Esophagus muscularis mucosa (tissue), 4 donors: ENCODE data around the gene SORBS1. TPM values are rescaled to one million over a fixed set of nuclear protein-coding genes. Genes with fewer than 3 reads are reported as not detected.

Experiments
- DNase-seq: peaks from one replicate; pipeline ENCODE4 v3.0.0-alpha.2; 2017; ENCODE audit errors: extremely low spot score
- H3K27ac ChIP-seq, 4 donors: fragments of 200-600 bp; sonication (generic); replicated peaks in 1 of 4; 1 replicate in 3 of 4; 2 replicates in 1 of 4; pipeline ENCODE4 v1.5.1; 2016 to 2019; ENCODE audit warnings: mild to moderate bottlenecking in 1 of 4
- H3K27me3 ChIP-seq, 4 donors: fragments of 200-600 bp; sonication (generic); one replicate each; pipeline versions ENCODE4 v1.5.1 to v1.6.0; 2016 to 2019
- H3K36me3 ChIP-seq, 4 donors: fragments of 200-600 bp; sonication (generic); one replicate each; pipeline ENCODE4 v1.5.1; 2016 to 2019
- H3K4me1 ChIP-seq, 4 donors: fragments of 200-600 bp; sonication (generic); one replicate each; pipeline ENCODE4 v1.5.1; 2016 to 2019
- H3K4me3 ChIP-seq, 4 donors: fragments of 200-600 bp; sonication (generic); 1 replicate in 2 of 4; 2 replicates in 2 of 4; pipeline ENCODE4 v1.5.1; 2016 to 2019; ENCODE audit warnings: mild to moderate bottlenecking in 4 of 4, moderate library complexity in 1 of 4
- H3K9me3 ChIP-seq, 4 donors: fragments of 200-600 bp; sonication (generic); 1 replicate in 3 of 4; 2 replicates in 1 of 4; pipeline ENCODE4 v1.5.1; 2016 to 2019
- CTCF ChIP-seq, 3 experiments: fragments of 200-600 bp in 2 of 3; fragments of 450-650 bp in 1 of 3; sonication (generic) in 2 of 3; IDR thresholded peaks; one replicate each; pipeline ENCODE4 v1.5.1; 2017 to 2019; ENCODE audit warnings: antibody characterized with exemption in 3 of 3, mild to moderate bottlenecking in 2 of 3, moderate library complexity in 1 of 3
- EP300 ChIP-seq: sonication (generic); formaldehyde crosslinking; IDR thresholded peaks from one replicate; pipeline ENCODE4 v1.6.1; 2017; ENCODE audit warnings: antibody characterized with exemption
- POLR2A ChIP-seq: fragments of 450-650 bp; IDR thresholded peaks from one replicate; pipeline ENCODE4 v1.6.1; 2017; ENCODE audit warnings: antibody characterized with exemption, moderate library complexity, mild to moderate bottlenecking, low read depth
- POLR2AphosphoS5 ChIP-seq, 2 donors: sonication (generic); formaldehyde crosslinking; IDR thresholded peaks; one replicate each; pipeline ENCODE4 v1.6.1; 2017; ENCODE audit warnings: antibody characterized with exemption in 2 of 2
- WGBS: methylation state at CpG from one replicate; pipeline ENCODE4 v1.1.5; 2018; 5-methylcytosine and 5-hydroxymethylcytosine counted together
- intact Hi-C: fragments of 100-400 bp; cut with DNase I; formaldehyde crosslinking; loops from one replicate; pipeline ENCODE4 v1.15.1; 2023
- total RNA-seq, 4 donors: library from RNA; depleted of rRNA; stranded (reverse); fragments of >200 nt; gene quantifications; one replicate each; pipeline versions ENCODE4 v1.1.0 to v1.2.1, GENCODE V29; 2016

SORBS1 gene
- total RNA-seq, 4 donors from 2014 or later = 1,569 to 2,231 (median 1,854) TPM

GRCh38 chr10:95559896-95560277 lies 1.3 kb downstream of the SORBS1 start:
- Histone ChIP-seq H3K9me3 (no peaks in the 10 kb centered on the region), H3K27ac (peak overlapping the region; percentile 91 to 97 (median 96)), H3K27me3 (no peaks in the 10 kb centered on the region), H3K36me3 (no peaks in the 10 kb centered on the region), H3K4me3 (peak overlapping the region; percentile 84 to 97 (median 93)), H3K4me1 (peaks cover 27 to 43% (median 35%) of the 10 kb centered on the region in 4 donors)
- 30% methylated on average over 10 of the region's 10 CpGs for WGBS
- TF ChIP-seq POLR2AphosphoS5 (IDR thresholded peaks at IDR 0.05) = no peak
- TF ChIP-seq EP300 = no peak
- no peak for TF ChIP-seq CTCF (IDR thresholded peaks at IDR 0.05)
- no peak for TF ChIP-seq POLR2A
- intact Hi-C loops = loop anchor here (5.0 kb wide), 1 partner anchor 128 kb away; no protein-coding TSS in a partner anchor
- no peak for DNase-seq

GRCh38 chr10:95559471-95559870 lies 1.7 kb downstream of the SORBS1 start:
- TF ChIP-seq CTCF (IDR thresholded peaks at IDR 0.05) = no peak
- peak; percentile 73 to 86 for TF ChIP-seq POLR2AphosphoS5 (IDR thresholded peaks at IDR 0.05)
- peak; percentile 16 for TF ChIP-seq POLR2A
- no peak for TF ChIP-seq EP300
- Histone ChIP-seq H3K4me1 (peaks cover 27 to 42% (median 33%) of the 10 kb centered on the region in 4 donors), H3K27me3 (no peaks in the 10 kb centered on the region), H3K9me3 (no peaks in the 10 kb centered on the region), H3K36me3 (no peaks in the 10 kb centered on the region), H3K27ac (peak overlapping the region; percentile 91 to 97 (median 96)), H3K4me3 (peak overlapping the region; percentile 84 to 97 (median 93))
- 49% methylated on average over 4 of the region's 4 CpGs for WGBS
- DNase-seq = no peak
- intact Hi-C loops = loop anchor here (5.0 kb wide), 1 partner anchor 127 kb away; no protein-coding TSS in a partner anchor

GRCh38 chr10:95558593-95559320 lies 2.4 kb downstream of the SORBS1 start:
- intact Hi-C loops = loop anchor here (5.0 kb wide), 1 partner anchor 126 kb away; no protein-coding TSS in a partner anchor
- Histone ChIP-seq H3K27ac (peak overlapping the region; percentile 91 to 97 (median 96)), H3K36me3 (no peaks in the 10 kb centered on the region), H3K27me3 (no peaks in the 10 kb centered on the region), H3K4me3 (peak overlapping the region; percentile 84 to 97 (median 93)), H3K9me3 (no peaks in the 10 kb centered on the region), H3K4me1 (peaks cover 31 to 49% (median 35%) of the 10 kb centered on the region in 4 donors)
- no peak for TF ChIP-seq CTCF (IDR thresholded peaks at IDR 0.05)
- TF ChIP-seq POLR2AphosphoS5 (IDR thresholded peaks at IDR 0.05) = peak in 1 of 2 donors; percentile 20
- no peak for DNase-seq
- 31% methylated on average over 1 of the region's 1 CpG for WGBS

GRCh38 chr10:95556994-95557767 lies 4.0 kb downstream of the SORBS1 start:
- intact Hi-C loops = loop anchor here (5.0 kb wide), 1 partner anchor 125 kb away; no protein-coding TSS in a partner anchor
- H3K9me3 ChIP-seq = peaks cover 0 to 4% (median 2%) of the 10 kb centered on the region in 4 donors
- 46% methylated on average over 8 of the region's 8 CpGs for WGBS
- peak overlapping the region; percentile 84 to 97 (median 93) for H3K4me3 ChIP-seq
- peaks cover 40 to 59% (median 45%) of the 10 kb centered on the region in 4 donors for H3K4me1 ChIP-seq
- H3K27ac ChIP-seq = peak overlapping the region; percentile 91 to 97 (median 96)
- H3K36me3 ChIP-seq = peaks cover 0 to 4% (median 0%) of the 10 kb centered on the region in 4 donors
- TF ChIP-seq POLR2AphosphoS5 (IDR thresholded peaks at IDR 0.05) (peak in 1 of 2 donors; percentile 70), POLR2A (no peak)
- DNase-seq = no peak
- H3K27me3 ChIP-seq = no peaks in the 10 kb centered on the region

- no peak for DNase-seq
- Histone ChIP-seq H3K27me3 (no peaks in the 10 kb centered on the region), H3K36me3 (peaks cover 0 to 4% (median 0%) of the 10 kb centered on the region in 4 donors), H3K4me1 (peaks cover 62 to 85% (median 69%) of the 10 kb centered on the region in 4 donors), H3K9me3 (peaks cover 0 to 4% (median 2%) of the 10 kb centered on the region in 4 donors), H3K27ac (peak overlapping the region; percentile 91 to 97 (median 96)), H3K4me3 (peak overlapping the region in 1 of 4 donors; percentile 29)
- peak in 1 of 2 donors; percentile 20 for TF ChIP-seq POLR2AphosphoS5 (IDR thresholded peaks at IDR 0.05)
- TF ChIP-seq CTCF (IDR thresholded peaks at IDR 0.05) = no peak
- TF ChIP-seq POLR2A = no peak
- TF ChIP-seq EP300 = no peak
- 85% methylated on average over 4 of the region's 4 CpGs for WGBS
- intact Hi-C loops = no loop called here
Measured at GRCh38 chr10:95553674-95554073, 7.5 kb downstream of the SORBS1 start.
